Measurements from ENCODE around the gene THADA.

The THADA gene

GRCh38 chr2:43305517-43305916, 290.3 kb downstream of the THADA start:
- no peak for TF ChIP-seq MYNN (tag by site-specific recombination; IDR thresholded peaks at IDR 0.05; ENCODE audit: borderline replicate concordance)
- TF ChIP-seq ZFHX2 (tag by site-specific recombination; conservative IDR thresholded peaks at IDR 0.05) = 0 out of 2 replicates have a peak, but pooled peaks have one; percentile 31
- no peak for TF ChIP-seq ZNF571 (tag by site-specific recombination; IDR thresholded peaks at IDR 0.05)
- peak; percentile 96 for TF ChIP-seq ZFP69B (tag by site-specific recombination; IDR thresholded peaks at IDR 0.05)
- peak; percentile 99 for TF ChIP-seq ZNF692 (tag by site-specific recombination; IDR thresholded peaks at IDR 0.05)
- TF ChIP-seq ZSCAN16 (tag by site-specific recombination; IDR thresholded peaks at IDR 0.05) = no peak
- TF ChIP-seq ZNF704 (tag by site-specific recombination; IDR thresholded peaks at IDR 0.05) = no peak
- no peak for TF ChIP-seq ZBTB1 (tag by site-specific recombination; IDR thresholded peaks at IDR 0.05)
- TF ChIP-seq KLF1 (tag by site-specific recombination; IDR thresholded peaks at IDR 0.05) = peak; percentile 26; the same call in 1 of the 2 replicates
- Histone ChIP-seq H3K36me3 (ENCODE audit: control insufficient read depth in 2 of 2, insufficient read depth in 1 of 2, low read length in 2 of 2) (no peaks in the 10 kb centered on the region), H3K27ac (ENCODE audit: extremely low read depth, low read depth, low read length) (no peak overlapping the region), H3K4me1 (ENCODE audit: control insufficient read depth, insufficient read depth, low read length) (peaks cover 15% of the 10 kb centered on the region), H3K9me3 (ENCODE audit: control insufficient read depth, insufficient read depth, low read depth, low read length) (no peaks in the 10 kb centered on the region), H3K4me3 (ENCODE audit: low read depth, low read length) (no peak overlapping the region)
- ChIA-PET CTCF (no interaction called here), POLR2A (interaction anchor here (0.5 kb wide), 2 partner anchors 16 to 184 kb away, joined by 4 to 5 read pairs; no protein-coding TSS in a partner anchor)

- Histone ChIP-seq H3K4me3 (ENCODE audit: low read depth, low read length) (no peak overlapping the region), H3K9me3 (ENCODE audit: control insufficient read depth, insufficient read depth, low read depth, low read length) (no peaks in the 10 kb centered on the region), H3K27ac (ENCODE audit: extremely low read depth, low read depth, low read length) (no peak overlapping the region), H3K4me1 (ENCODE audit: control insufficient read depth, insufficient read depth, low read length) (peaks cover 17% of the 10 kb centered on the region), H3K36me3 (ENCODE audit: control insufficient read depth in 2 of 2, insufficient read depth in 1 of 2, low read length in 2 of 2) (no peaks in the 10 kb centered on the region)
- POLR2A ChIA-PET = interaction anchor here (0.5 kb wide), 1 partner anchor 15 kb away, joined by 4 read pairs; no protein-coding TSS in a partner anchor
- CTCF ChIA-PET = no interaction called here
- 0 out of 2 replicates have a peak, but pooled peaks have one; percentile 25 for TF ChIP-seq ZBTB20 (tag by site-specific recombination; IDR thresholded peaks at IDR 0.05)
- TF ChIP-seq ZNF549 (tag by site-specific recombination; IDR thresholded peaks at IDR 0.05) = no peak
Measured at GRCh38 chr2:43305012-43305411, 290.8 kb downstream of the THADA start.

- Histone ChIP-seq H3K27ac (ENCODE audit: extremely low read depth, low read depth, low read length) (no peak overlapping the region), H3K9me3 (ENCODE audit: control insufficient read depth, insufficient read depth, low read depth, low read length) (no peaks in the 10 kb centered on the region), H3K4me3 (ENCODE audit: low read depth, low read length) (no peak overlapping the region), H3K4me1 (ENCODE audit: control insufficient read depth, insufficient read depth, low read length) (peaks cover 17% of the 10 kb centered on the region), H3K36me3 (ENCODE audit: control insufficient read depth in 2 of 2, insufficient read depth in 1 of 2, low read length in 2 of 2) (no peaks in the 10 kb centered on the region)
- ChIA-PET POLR2A (no interaction called here), CTCF (no interaction called here)
- TF ChIP-seq HOXD13 (CRISPR knock-in tag; IDR thresholded peaks at IDR 0.05; ENCODE audit: borderline replicate concordance) (no peak), AEBP2 (tag by site-specific recombination; IDR thresholded peaks at IDR 0.05; ENCODE audit: borderline replicate concordance) (no peak), ZNF391 (tag by site-specific recombination; IDR thresholded peaks at IDR 0.05; ENCODE audit: borderline replicate concordance, low read depth) (no peak), ZNF280C (tag by site-specific recombination; IDR thresholded peaks at IDR 0.05) (no peak), ZNF560 (tag by site-specific recombination; IDR thresholded peaks at IDR 0.05; ENCODE audit: borderline replicate concordance) (no peak), ZNF274 (IDR thresholded peaks at IDR 0.05; ENCODE audit: low read length) (no peak), ZNF274 (tag by site-specific recombination; IDR thresholded peaks at IDR 0.05; ENCODE audit: borderline replicate concordance) (no peak), ZNF24 (tag by site-specific recombination; IDR thresholded peaks at IDR 0.05) (0 out of 2 replicates have a peak, but pooled peaks have one; percentile 36), ZNF555 (tag by site-specific recombination; conservative IDR thresholded peaks at IDR 0.05) (no peak), SETDB1 (IDR thresholded peaks at IDR 0.05; ENCODE audit: insufficient read length, low read length) (no peak), ZNF514 (tag by site-specific recombination; IDR thresholded peaks at IDR 0.05) (no peak), ZFP69B (tag by site-specific recombination; IDR thresholded peaks at IDR 0.05) (0 out of 2 replicates have a peak, but pooled peaks have one; percentile 28), ZNF114 (tag by site-specific recombination; IDR thresholded peaks at IDR 0.05) (no peak), ZNF610 (tag by site-specific recombination; IDR thresholded peaks at IDR 0.05; ENCODE audit: borderline replicate concordance) (no peak), GFI1B (tag by site-specific recombination; IDR thresholded peaks at IDR 0.05) (no peak), ZNF146 (tag by site-specific recombination; IDR thresholded peaks at IDR 0.05) (no peak), OSR2 (tag by site-specific recombination; IDR thresholded peaks at IDR 0.05) (peak; percentile 40; the same call in 1 of the 2 replicates)
Measured at GRCh38 chr2:43303889-43304288, 291.9 kb downstream of the THADA start.

All from HEK293 (cell line).